Thyroid gland (tissue), 4 donors: ENCODE results near the gene MAP1LC3A.

Experiments
- CTCF ChIP-seq, 6 experiments: fragments of 200-600 bp in 3 of 6; fragments of 450-650 bp in 3 of 6; sonication (generic) in 3 of 6; IDR thresholded peaks; one replicate each; pipeline ENCODE4 v1.5.1; 2016 to 2019; ENCODE audit warnings: antibody characterized with exemption in 6 of 6, mild to moderate bottlenecking in 2 of 6, inconsistent platforms in 1 of 6, moderate library complexity in 1 of 6
- POLR2A ChIP-seq, 2 donors: fragments of 450-650 bp; IDR thresholded peaks; one replicate each; pipeline ENCODE4 v1.6.1; 2017; ENCODE audit warnings: antibody characterized with exemption in 2 of 2, mild to moderate bottlenecking in 2 of 2, moderate library complexity in 1 of 2

GRCh38 chr20:34525709-34526416, 32.7 kb upstream of the MAP1LC3A start:
- TF ChIP-seq CTCF (IDR thresholded peaks at IDR 0.05), result no peak
- TF ChIP-seq POLR2A (IDR thresholded peaks at IDR 0.05), result no peak
